Osteoblast (primary cell): ENCODE results near the gene LPGAT1. TPM values are rescaled to one million over a fixed set of nuclear protein-coding genes. Genes with fewer than 3 reads are reported as not detected.

ENCODE experiments used
- DNase-seq: peaks from one replicate; pipeline ENCODE4 v3.0.0; 2011; ENCODE audit warnings: low spot score, mixed read lengths; ENCODE audit not compliant: insufficient read length; ENCODE audit errors: missing footprints
- H2AFZ ChIP-seq: 2 replicates; pipeline ENCODE4 v1.6.0; 2011; ENCODE audit warnings: mild to moderate bottlenecking, low read length
- H3K27ac ChIP-seq: 2 replicates; pipeline ENCODE4 v1.5.1; 2011; ENCODE audit warnings: mild to moderate bottlenecking, low read depth, low read length, moderate library complexity
- H3K27me3 ChIP-seq: 2 replicates; pipeline ENCODE4 v1.6.0; 2012; ENCODE audit warnings: mild to moderate bottlenecking, control low read depth, inconsistent platforms, low read length, moderate library complexity; ENCODE audit not compliant: insufficient read depth
- H3K36me3 ChIP-seq: 2 replicates; pipeline ENCODE4 v1.5.1; 2011; ENCODE audit warnings: mild to moderate bottlenecking, low read length, control low read depth, moderate library complexity; ENCODE audit not compliant: insufficient read depth
- H3K4me1 ChIP-seq: 2 replicates; pipeline ENCODE4 v1.5.1; 2011; ENCODE audit warnings: mild to moderate bottlenecking, low read length, control low read depth, moderate library complexity; ENCODE audit not compliant: insufficient read depth
- H3K4me2 ChIP-seq: 2 replicates; pipeline ENCODE4 v1.6.0; 2011; ENCODE audit warnings: mild to moderate bottlenecking, low read length; ENCODE audit not compliant: insufficient read depth
- H3K4me3 ChIP-seq: fragments of 200-600 bp; sonication (generic); 3 replicates; pipeline ENCODE4 v1.5.1; 2012; ENCODE audit warnings: mild to moderate bottlenecking, low read length, inconsistent platforms; ENCODE audit not compliant: insufficient read depth
- H3K79me2 ChIP-seq: 2 replicates; pipeline ENCODE4 v1.6.0; 2012; ENCODE audit warnings: mild to moderate bottlenecking, low read length, control low read depth, inconsistent platforms; ENCODE audit not compliant: insufficient read depth
- H3K9me3 ChIP-seq: 2 replicates; pipeline ENCODE4 v1.5.1; 2011; ENCODE audit warnings: low read depth, low read length, control low read depth
- H4K20me1 ChIP-seq: 2 replicates; pipeline ENCODE4 v1.6.0; 2012; ENCODE audit warnings: mild to moderate bottlenecking, low read length, control low read depth; ENCODE audit not compliant: insufficient read depth
- CTCF ChIP-seq: IDR thresholded peaks from 2 replicates; pipeline ENCODE4 v1.5.1; 2011; ENCODE audit warnings: mild to moderate bottlenecking, low read depth, low read length, moderate library complexity; ENCODE audit errors: extremely low read depth
- total RNA-seq: library from RNA; depleted of rRNA; stranded (reverse); fragments of >200 nt; gene quantifications from 2 replicates; pipeline ENCODE4 v1.2.3, GENCODE V29; 2012

Gene LPGAT1
- total RNA-seq, 1 donor = 43.4 TPM

DNA sequence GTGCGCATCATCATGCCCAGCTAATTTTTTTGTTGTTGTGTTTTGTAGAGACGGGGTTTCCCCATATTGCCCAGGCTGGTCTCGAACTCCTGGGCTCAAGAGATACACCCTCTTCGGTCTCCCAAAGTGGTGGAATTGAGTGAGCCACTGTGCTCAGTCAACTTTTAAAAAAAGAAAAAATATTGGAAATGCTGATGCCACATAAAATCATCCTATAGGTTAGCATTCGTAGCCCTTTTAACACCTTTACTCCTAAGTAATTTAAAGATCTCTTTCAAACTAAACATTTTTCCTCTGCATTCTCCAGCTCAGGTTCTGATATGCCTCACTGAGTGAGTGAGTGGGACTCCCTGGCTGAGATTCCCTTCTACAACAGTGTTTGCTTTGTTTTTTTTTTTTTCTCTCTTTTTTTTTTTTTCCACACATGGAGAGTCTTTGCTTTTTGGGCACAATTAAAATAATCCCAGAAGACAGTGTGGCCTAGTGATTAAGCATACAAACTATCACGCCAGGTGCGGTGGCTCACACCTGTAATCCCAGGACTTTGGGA lies 74.0 kb downstream of the LPGAT1 start:
- Histone ChIP-seq H4K20me1 (no peaks in the 10 kb centered on the region), H3K27ac (no peak overlapping the region), H3K27me3 (no peaks in the 10 kb centered on the region), H2AFZ (no peak overlapping the region), H3K4me1 (no peaks in the 10 kb centered on the region), H3K9me3 (no peaks in the 10 kb centered on the region), H3K4me2 (no peak overlapping the region), H3K79me2 (no peaks in the 10 kb centered on the region), H3K36me3 (no peaks in the 10 kb centered on the region), H3K4me3 (no peak overlapping the region)
- DNase-seq = no peak
- TF ChIP-seq CTCF = no peak

GRCh38 chr1:211753649-211754251 lies 76.8 kb downstream of the LPGAT1 start:
- Histone ChIP-seq H2AFZ (no peak overlapping the region), H3K27ac (no peak overlapping the region), H3K4me2 (no peak overlapping the region), H3K4me3 (no peak overlapping the region), H3K36me3 (peaks cover 4% of the 10 kb centered on the region), H3K79me2 (no peaks in the 10 kb centered on the region), H3K4me1 (no peaks in the 10 kb centered on the region), H3K27me3 (no peaks in the 10 kb centered on the region), H3K9me3 (no peaks in the 10 kb centered on the region), H4K20me1 (no peaks in the 10 kb centered on the region)
- DNase-seq = no peak
- TF ChIP-seq CTCF = no peak

- no peak for TF ChIP-seq CTCF
These were observed 77.5 kb downstream of the LPGAT1 start for GRCh38 chr1:211752951-211753486.

DNA sequence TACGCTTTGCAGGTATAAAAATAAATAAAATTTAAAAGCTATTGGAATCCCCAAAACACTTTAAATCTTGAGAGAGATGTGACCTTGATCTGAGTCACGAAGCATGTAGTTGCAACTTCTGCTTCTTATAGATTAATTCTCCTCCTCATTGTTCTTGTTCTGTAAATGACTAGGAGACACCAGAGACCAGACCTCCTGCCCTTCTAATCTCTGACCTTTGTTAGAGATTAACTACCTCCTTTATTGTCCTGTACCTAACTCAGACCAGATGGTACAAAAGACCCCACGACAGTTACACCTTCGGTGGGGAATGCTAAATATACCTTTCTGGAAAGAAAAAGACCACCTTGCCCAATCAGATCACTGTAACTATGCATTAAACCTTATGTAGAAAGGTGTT lies 78.2 kb downstream of the LPGAT1 start:
- Histone ChIP-seq H3K4me1 (no peaks in the 10 kb centered on the region), H3K79me2 (no peaks in the 10 kb centered on the region), H3K9me3 (no peaks in the 10 kb centered on the region), H3K27ac (no peak overlapping the region), H3K4me3 (no peak overlapping the region), H4K20me1 (no peaks in the 10 kb centered on the region), H3K36me3 (peaks cover 12% of the 10 kb centered on the region), H2AFZ (no peak overlapping the region), H3K27me3 (no peaks in the 10 kb centered on the region), H3K4me2 (no peak overlapping the region)
- no peak for TF ChIP-seq CTCF
- DNase-seq = no peak

More at GRCh38 chr1:211752951-211753486, 77.5 kb downstream of the LPGAT1 start:
- DNase-seq = no peak
- H3K9me3 ChIP-seq = no peaks in the 10 kb centered on the region
- no peaks in the 10 kb centered on the region for H4K20me1 ChIP-seq
- no peak overlapping the region for H3K27ac ChIP-seq
- H3K4me1 ChIP-seq = no peaks in the 10 kb centered on the region
- no peak overlapping the region for H2AFZ ChIP-seq
- H3K4me2 ChIP-seq = no peak overlapping the region
- H3K27me3 ChIP-seq = no peaks in the 10 kb centered on the region
- no peak overlapping the region for H3K4me3 ChIP-seq
- H3K36me3 ChIP-seq = peaks cover 5% of the 10 kb centered on the region
- H3K79me2 ChIP-seq = no peaks in the 10 kb centered on the region
